Activated T-helper 1 cell treated with anti-CD3 and anti-CD28 coated beads, Interleukin-2, amount 50 U/mL, for 16 hours (primary cell): ENCODE data around the gene PPIA.
"Not testable (repeated sequence)": the region's sequence is repeated elsewhere in the genome, so short reads cannot be mapped to it uniquely, and the experiment has no call there.

Experiments
- DNase-seq, 2 donors: peaks; one replicate each; pipeline ENCODE4 v3.0.0-alpha.2; 2020; ENCODE audit warnings: low read depth in 1 of 2, low spot score in 1 of 2

PPIA gene

GRCh38 chr7:44762726-44763522 lies 33.6 kb upstream of the PPIA start:
- no peak for DNase-seq

- DNase-seq, result no peak
These were observed 32.4 kb upstream of the PPIA start for GRCh38 chr7:44764081-44764480.

- no peak for DNase-seq
These were observed 31.6 kb upstream of the PPIA start for GRCh38 chr7:44764665-44765578.

GRCh38 chr7:44765579-44766415 lies 30.7 kb upstream of the PPIA start:
- DNase-seq, result no peak

- no peak for DNase-seq
These were observed 30.1 kb upstream of the PPIA start for GRCh38 chr7:44766416-44766801.

GRCh38 chr7:44767134-44767911 lies 29.2 kb upstream of the PPIA start:
- no peak for DNase-seq

GRCh38 chr7:44767912-44768627 lies 28.4 kb upstream of the PPIA start:
- no peak for DNase-seq

GRCh38 chr7:44768628-44769371 lies 27.7 kb upstream of the PPIA start:
- DNase-seq, result no peak

- DNase-seq, result no peak
These were observed 27.1 kb upstream of the PPIA start for GRCh38 chr7:44769376-44769775.

GRCh38 chr7:44769776-44770294 lies 26.6 kb upstream of the PPIA start:
- no peak for DNase-seq

- no peak for DNase-seq
These were observed 25.1 kb upstream of the PPIA start for GRCh38 chr7:44771358-44771757.

- DNase-seq, result no peak
These were observed 24.0 kb upstream of the PPIA start for GRCh38 chr7:44772440-44772839.

GRCh38 chr7:44772867-44773266 lies 23.6 kb upstream of the PPIA start:
- no peak for DNase-seq

GRCh38 chr7:44774486-44774885 lies 22.0 kb upstream of the PPIA start:
- not testable (repeated sequence) for DNase-seq

GRCh38 chr7:44775383-44776107 lies 20.9 kb upstream of the PPIA start:
- DNase-seq, result no peak

GRCh38 chr7:44776211-44776610 lies 20.3 kb upstream of the PPIA start:
- no peak for DNase-seq

- no peak for DNase-seq
These were observed 14.0 kb upstream of the PPIA start for GRCh38 chr7:44782460-44782859.

- no peak for DNase-seq
These were observed 13.1 kb upstream of the PPIA start for GRCh38 chr7:44783407-44783806.
